ENCODE data around the gene MAFG.

DNA sequence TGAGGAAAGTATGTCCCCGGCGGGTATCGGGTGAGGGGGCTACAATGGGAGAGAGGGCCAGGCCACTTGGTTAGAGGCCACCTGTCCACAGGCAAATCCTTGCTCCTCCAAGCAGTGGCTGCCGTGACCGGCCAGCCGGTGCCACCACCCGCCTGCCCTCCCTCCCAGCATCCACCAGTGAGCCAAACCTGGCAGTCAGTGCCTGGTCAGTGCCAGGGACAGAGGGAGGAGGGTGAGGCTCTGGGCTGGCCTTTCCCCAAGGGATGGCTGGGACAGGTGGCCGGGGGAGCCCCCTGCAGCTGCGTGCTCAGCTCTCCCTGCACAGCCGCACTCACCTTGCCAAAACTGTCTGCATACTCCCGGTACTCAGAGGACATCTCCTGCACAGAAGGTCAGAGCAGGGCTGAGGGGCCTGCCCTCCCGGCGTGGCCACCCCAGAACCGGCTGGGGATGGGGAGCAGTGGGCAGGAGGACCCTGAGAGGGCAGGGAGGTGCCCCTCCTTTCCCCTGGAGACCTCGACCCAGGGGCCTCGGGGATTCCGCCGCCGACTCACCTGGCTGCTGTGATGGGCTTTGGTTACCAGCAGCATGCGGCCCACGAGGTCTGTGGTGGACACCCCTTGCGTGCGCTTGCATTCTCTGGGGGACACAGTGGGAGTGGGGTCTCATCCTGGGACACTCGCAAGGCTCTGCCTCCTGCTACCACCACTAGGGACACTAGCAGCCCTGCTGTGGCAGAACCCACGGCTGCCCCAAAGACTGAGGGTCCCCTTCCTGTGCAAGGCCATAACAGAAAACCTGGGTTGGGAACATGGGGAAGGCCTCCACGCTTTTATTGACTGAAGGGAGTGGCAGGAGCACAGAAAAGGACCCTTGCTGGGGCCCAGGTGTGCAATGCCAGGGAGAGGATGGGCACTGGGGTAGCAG is 20.1 kb downstream of the MAFG start:
- TF ChIP-seq, protein P1, sequence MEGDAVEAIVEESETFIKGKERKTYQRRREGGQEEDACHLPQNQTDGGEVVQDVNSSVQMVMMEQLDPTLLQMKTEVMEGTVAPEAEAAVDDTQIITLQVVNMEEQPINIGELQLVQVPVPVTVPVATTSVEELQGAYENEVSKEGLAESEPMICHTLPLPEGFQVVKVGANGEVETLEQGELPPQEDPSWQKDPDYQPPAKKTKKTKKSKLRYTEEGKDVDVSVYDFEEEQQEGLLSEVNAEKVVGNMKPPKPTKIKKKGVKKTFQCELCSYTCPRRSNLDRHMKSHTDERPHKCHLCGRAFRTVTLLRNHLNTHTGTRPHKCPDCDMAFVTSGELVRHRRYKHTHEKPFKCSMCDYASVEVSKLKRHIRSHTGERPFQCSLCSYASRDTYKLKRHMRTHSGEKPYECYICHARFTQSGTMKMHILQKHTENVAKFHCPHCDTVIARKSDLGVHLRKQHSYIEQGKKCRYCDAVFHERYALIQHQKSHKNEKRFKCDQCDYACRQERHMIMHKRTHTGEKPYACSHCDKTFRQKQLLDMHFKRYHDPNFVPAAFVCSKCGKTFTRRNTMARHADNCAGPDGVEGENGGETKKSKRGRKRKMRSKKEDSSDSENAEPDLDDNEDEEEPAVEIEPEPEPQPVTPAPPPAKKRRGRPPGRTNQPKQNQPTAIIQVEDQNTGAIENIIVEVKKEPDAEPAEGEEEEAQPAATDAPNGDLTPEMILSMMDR (IDR thresholded peaks at IDR 0.05) = no peak
- TF ChIP-seq EP300 (IDR thresholded peaks at IDR 0.05) (no peak), POLR2A (IDR thresholded peaks at IDR 0.05) (no peak), POLR2AphosphoS5 (IDR thresholded peaks at IDR 0.05) (no peak)

Data from sigmoid colon (tissue), 4 donors.